ENCODE data around the gene APIP.

- TF ChIP-seq SP1 (IDR thresholded peaks at IDR 0.05) (no peak), FOXK2 (IDR thresholded peaks at IDR 0.05) (no peak), FOXM1 (IDR thresholded peaks at IDR 0.05; ENCODE audit: borderline replicate concordance) (no peak), SUZ12 (IDR thresholded peaks at IDR 0.05) (no peak)
Measured at GRCh38 chr11:34915136-34916014, 804 bp downstream of the APIP start.

All from HEK293T (cell line).